NCI-H146 (cell line): ENCODE measurements around the gene CHST1.

ENCODE experiments used
- DNase-seq: peaks from one replicate; lab custom pipeline; 2025; lab: John Stamatoyannopoulos, UW

CHST1 gene

DNA sequence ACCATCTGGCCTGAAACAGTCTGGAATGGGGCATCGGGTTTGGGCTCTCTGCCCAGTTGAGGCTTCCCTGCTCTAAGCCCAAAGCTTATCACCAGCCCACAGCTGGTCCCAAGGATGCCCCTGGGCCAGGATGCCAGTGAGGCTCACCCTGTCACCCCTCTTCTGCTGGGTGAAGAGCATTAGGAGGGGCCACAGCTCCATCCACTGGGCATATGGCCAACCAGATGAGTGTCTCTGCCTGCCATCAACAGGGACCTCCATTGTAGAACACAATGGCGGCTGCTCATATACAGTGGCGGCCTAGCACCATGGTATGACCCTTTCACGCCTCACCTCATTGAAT is 5.6 kb downstream of the CHST1 start:
- DNase-seq: no peak

- DNase-seq: no peak
Measured at GRCh38 chr11:45659031-45659817, 6.2 kb downstream of the CHST1 start.

GRCh38 chr11:45658292-45658991 is 7.0 kb downstream of the CHST1 start:
- no peak for DNase-seq

- no peak for DNase-seq
Measured at GRCh38 chr11:45657496-45658260, 7.7 kb downstream of the CHST1 start.

- DNase-seq: no peak
Measured at GRCh38 chr11:45655831-45656230, 9.6 kb downstream of the CHST1 start.

DNA sequence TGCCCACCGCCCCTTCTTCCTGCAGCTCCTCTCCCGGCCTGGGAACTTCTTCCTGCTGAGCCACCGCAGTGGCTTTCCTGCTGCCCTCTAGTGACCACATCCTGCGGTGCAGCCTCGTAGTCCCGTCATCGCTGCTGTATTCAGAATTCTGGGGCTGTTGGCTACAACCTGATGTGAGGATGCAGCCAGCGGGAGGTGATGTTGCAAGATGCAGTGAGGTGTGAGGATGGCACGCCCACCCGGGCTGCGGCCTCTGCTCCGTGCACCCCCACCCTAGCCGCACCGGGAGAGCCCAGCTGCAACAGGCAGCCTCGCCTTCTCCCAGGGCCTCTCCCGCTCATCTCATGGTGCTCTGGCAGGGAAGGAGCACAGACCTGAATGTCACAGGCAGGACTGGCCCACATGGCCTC is 10.1 kb downstream of the CHST1 start:
- peak; percentile 69 for DNase-seq

DNA sequence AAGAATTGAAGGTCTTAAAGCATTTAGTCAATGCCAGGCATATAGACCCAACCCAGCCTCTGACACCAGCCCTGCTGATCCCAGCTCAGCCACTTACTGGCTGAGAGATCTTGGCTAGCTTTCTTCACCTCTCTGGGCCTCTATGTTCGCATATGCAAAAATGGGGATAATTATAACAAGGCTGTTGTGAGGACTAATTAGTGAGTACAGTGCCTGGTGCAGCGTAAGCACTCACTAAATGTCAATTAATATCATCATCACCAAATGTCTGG is 10.5 kb downstream of the CHST1 start:
- DNase-seq: no peak

GRCh38 chr11:45654231-45655011 is 11.0 kb downstream of the CHST1 start:
- no peak for DNase-seq

GRCh38 chr11:45653277-45653676 is 12.1 kb downstream of the CHST1 start:
- DNase-seq: no peak

DNA sequence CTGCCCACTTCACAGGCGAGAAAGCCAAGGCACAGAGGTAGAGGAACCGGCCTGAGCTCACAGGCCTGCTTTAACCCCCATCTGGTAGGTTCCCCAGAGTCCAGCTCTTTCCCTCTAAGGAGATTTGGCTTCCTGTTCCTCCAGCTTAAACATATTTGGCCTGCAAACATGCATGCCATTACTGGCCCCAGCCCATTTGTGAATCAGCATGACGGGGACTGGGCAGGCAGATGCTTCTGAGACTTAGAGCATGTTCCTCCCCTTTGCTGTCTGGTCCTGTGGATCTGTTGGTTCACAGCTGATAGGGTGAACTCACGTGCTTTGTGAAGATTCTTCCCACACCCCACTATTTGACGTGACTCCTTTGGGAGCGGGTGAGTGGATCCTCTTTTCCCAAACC is 12.6 kb downstream of the CHST1 start:
- DNase-seq: no peak

GRCh38 chr11:45651841-45652749 is 13.3 kb downstream of the CHST1 start:
- no peak for DNase-seq

- DNase-seq: no peak
Measured at GRCh38 chr11:45651156-45651555, 14.3 kb downstream of the CHST1 start.

GRCh38 chr11:45650166-45651095 is 15.0 kb downstream of the CHST1 start:
- DNase-seq: no peak

DNA sequence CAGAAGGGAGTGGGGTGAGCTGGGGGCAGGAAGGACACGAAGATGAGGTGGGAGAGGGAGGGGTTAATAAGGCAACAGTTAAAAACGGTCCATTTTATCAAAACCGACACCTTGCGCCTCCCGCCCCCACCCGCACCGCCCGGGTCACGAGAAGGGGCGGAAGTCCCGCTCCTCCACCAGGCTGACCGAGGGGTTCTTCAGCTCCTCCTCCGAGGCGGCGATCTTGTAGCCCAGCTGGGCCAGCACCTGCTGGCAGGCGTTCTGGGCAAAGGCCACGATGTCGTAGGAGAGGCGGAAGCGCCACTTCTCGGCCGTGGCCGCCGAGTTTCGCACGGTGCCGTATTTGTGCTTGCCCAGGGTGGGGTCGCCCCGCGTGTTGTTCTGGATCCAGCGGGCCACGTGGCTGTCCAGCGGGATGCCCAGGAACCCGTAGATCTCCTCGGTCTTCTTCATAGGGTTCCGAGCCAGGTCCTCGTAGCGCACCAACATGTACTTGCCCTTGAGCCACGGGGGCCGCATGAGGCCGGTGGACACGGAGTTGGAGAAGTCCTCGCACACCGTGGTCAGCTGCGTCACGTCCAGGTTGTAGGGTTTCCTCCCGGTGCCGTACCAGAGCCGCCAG is 15.8 kb downstream of the CHST1 start:
- DNase-seq: no peak

DNA sequence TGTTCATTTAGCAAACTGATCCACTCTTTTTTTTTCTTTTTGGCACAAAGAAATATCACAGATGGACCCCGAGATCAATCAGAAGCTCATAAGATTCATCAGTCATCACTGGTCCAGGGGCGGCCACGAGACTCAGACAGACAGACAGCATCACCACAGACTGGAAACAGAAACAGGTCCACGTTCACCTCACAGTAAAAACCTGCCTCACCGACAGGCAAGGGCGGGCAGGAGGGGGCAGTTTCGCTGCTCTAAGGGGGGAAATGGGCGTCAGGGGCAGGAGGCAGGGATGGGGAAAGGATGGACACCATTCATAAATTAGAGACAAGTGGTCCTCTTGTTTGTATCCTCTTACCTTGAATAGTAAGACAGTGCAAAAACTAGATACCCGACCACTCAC is 16.5 kb downstream of the CHST1 start:
- DNase-seq: no peak

DNA sequence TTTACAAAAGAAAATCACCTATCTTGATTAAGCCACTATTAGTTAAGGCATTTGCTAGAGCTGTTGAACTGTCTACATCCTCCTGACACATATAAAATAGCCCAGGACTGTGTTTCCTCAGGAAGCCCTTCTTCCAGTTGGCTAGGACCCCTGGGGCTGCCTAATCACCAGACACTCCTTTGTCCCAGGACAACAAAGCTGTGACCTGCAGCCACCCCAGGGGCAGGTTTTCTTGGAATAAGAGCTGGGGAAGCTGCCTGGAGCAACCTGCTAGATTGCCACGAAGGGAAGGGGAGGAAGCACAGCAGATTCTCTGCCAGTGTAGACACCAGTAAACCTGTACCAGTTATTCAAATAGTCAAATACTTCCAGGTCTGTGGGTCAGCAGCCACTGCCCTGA is 17.6 kb downstream of the CHST1 start:
- DNase-seq: no peak

DNA sequence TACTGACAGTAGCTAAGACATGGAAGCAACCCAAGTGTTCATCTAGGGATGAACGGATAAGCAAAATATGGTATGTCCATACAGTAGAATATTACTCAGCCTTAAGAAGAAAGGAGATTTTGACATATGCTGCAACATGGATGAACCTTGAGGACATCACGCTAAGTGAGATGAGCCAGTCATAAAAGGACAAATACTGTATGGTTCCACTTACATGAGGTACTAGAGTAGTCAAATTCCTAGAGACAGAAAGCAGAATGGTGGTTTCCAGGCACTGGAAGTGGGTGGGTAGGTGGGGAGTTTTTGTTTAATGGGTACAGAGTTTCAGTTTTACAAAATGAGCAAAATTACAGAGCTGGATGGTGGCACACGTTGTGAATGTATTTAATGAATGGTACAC is 18.1 kb downstream of the CHST1 start:
- DNase-seq: no peak

- no peak for DNase-seq
Measured at GRCh38 chr11:45646275-45646927, 19.0 kb downstream of the CHST1 start.
